ENCODE data around the gene SMG5. TPM values are rescaled to one million over a fixed set of nuclear protein-coding genes. Genes with fewer than 3 reads are reported as not detected.

SMG5 gene
- total RNA-seq, 1 experiment from 2014 or later: 63.3 TPM

- no TSS peak for BruUV-seq (replicated peaks)
- Histone ChIP-seq H3K4me3 (no peak overlapping the region), H3K36me3 (ENCODE audit: low read depth) (no peaks in the 10 kb centered on the region), H4K20me1 (ENCODE audit: insufficient read depth) (no peaks in the 10 kb centered on the region; the same call in 1 of the 2 replicates), H3K27ac (no peak overlapping the region), H3K9me2 (ENCODE audit: insufficient read depth) (no peaks in the 10 kb centered on the region), H3K4me1 (replicated peaks; ENCODE audit: insufficient read depth) (no peaks in the 10 kb centered on the region), H3F3A (ENCODE audit: insufficient read depth, low read depth) (peaks cover 21% of the 10 kb centered on the region; the same call in 1 of the 2 replicates), H3K27me3 (ENCODE audit: insufficient read depth, low read depth) (no peaks in the 10 kb centered on the region), H3K79me2 (ENCODE audit: low read depth) (no peaks in the 10 kb centered on the region), H3K9me3 (ENCODE audit: insufficient read depth, low read depth) (no peaks in the 10 kb centered on the region), H2AFZ (no peak overlapping the region), H3K4me2 (no peak overlapping the region)
- DNase-seq: no peak
- ChIA-PET POLR2A (ENCODE audit: unreplicated experiment) (no interaction called here), CTCF (no interaction called here)
- no peak for TF ChIP-seq CTCF (conservative IDR thresholded peaks at IDR 0.05)
- TF ChIP-seq EZH2 (IDR thresholded peaks at IDR 0.05; ENCODE audit: low read depth): no peak
- intact Hi-C loops (cut with micrococcal nuclease; ENCODE audit: unreplicated experiment): no loop called here
Measured at GRCh38 chr1:156244712-156245111, 37.9 kb downstream of the SMG5 start.

- Histone ChIP-seq H3K27ac (no peak overlapping the region), H3K4me1 (replicated peaks; ENCODE audit: insufficient read depth) (no peaks in the 10 kb centered on the region), H3K36me3 (ENCODE audit: low read depth) (no peaks in the 10 kb centered on the region), H3K4me2 (no peak overlapping the region), H3K4me3 (no peak overlapping the region), H3K9me3 (ENCODE audit: insufficient read depth, low read depth) (no peaks in the 10 kb centered on the region), H4K20me1 (ENCODE audit: insufficient read depth) (no peaks in the 10 kb centered on the region; the same call in 1 of the 2 replicates), H2AFZ (no peak overlapping the region), H3K27me3 (ENCODE audit: insufficient read depth, low read depth) (no peaks in the 10 kb centered on the region), H3K79me2 (ENCODE audit: low read depth) (no peaks in the 10 kb centered on the region), H3K9me2 (ENCODE audit: insufficient read depth) (no peaks in the 10 kb centered on the region), H3F3A (ENCODE audit: insufficient read depth, low read depth) (peaks cover 21% of the 10 kb centered on the region; the same call in 1 of the 2 replicates)
- no TSS peak for BruUV-seq (replicated peaks)
- intact Hi-C loops (cut with micrococcal nuclease; ENCODE audit: unreplicated experiment): no loop called here
- POLR2A ChIA-PET (ENCODE audit: unreplicated experiment): no interaction called here
- TF ChIP-seq CTCF (conservative IDR thresholded peaks at IDR 0.05) (no peak), EZH2 (IDR thresholded peaks at IDR 0.05; ENCODE audit: low read depth) (no peak)
- CTCF ChIA-PET: no interaction called here
- no peak for DNase-seq
Measured at GRCh38 chr1:156244126-156244525, 38.5 kb downstream of the SMG5 start.

- H3K27me3 ChIP-seq (ENCODE audit: insufficient read depth, low read depth): no peaks in the 10 kb centered on the region
- POLR2A ChIA-PET (ENCODE audit: unreplicated experiment): no interaction called here
- no peak overlapping the region for H2AFZ ChIP-seq
- no TSS peak for BruUV-seq (replicated peaks)
- H3K4me3 ChIP-seq: no peak overlapping the region
- intact Hi-C loops (cut with micrococcal nuclease; ENCODE audit: unreplicated experiment): no loop called here
- no peak overlapping the region for H3K27ac ChIP-seq
- no peaks in the 10 kb centered on the region; the same call in 1 of the 2 replicates for H4K20me1 ChIP-seq (ENCODE audit: insufficient read depth)
- H3K79me2 ChIP-seq (ENCODE audit: low read depth): no peaks in the 10 kb centered on the region
- H3K36me3 ChIP-seq (ENCODE audit: low read depth): no peaks in the 10 kb centered on the region
- TF ChIP-seq EZH2 (IDR thresholded peaks at IDR 0.05; ENCODE audit: low read depth): no peak
- no peak for TF ChIP-seq CTCF (conservative IDR thresholded peaks at IDR 0.05)
- H3K9me2 ChIP-seq (ENCODE audit: insufficient read depth): no peaks in the 10 kb centered on the region
- no peak for DNase-seq
- CTCF ChIA-PET: no interaction called here
- H3K4me2 ChIP-seq: no peak overlapping the region
- H3K9me3 ChIP-seq (ENCODE audit: insufficient read depth, low read depth): no peaks in the 10 kb centered on the region
- H3K4me1 ChIP-seq (replicated peaks; ENCODE audit: insufficient read depth): no peaks in the 10 kb centered on the region
- peaks cover 11% of the 10 kb centered on the region; the same call in 1 of the 2 replicates for H3F3A ChIP-seq (ENCODE audit: insufficient read depth, low read depth)
Measured at GRCh38 chr1:156242738-156243137, 39.9 kb downstream of the SMG5 start.
